ENCODE results near the gene DLAT.

The DLAT gene

DNA sequence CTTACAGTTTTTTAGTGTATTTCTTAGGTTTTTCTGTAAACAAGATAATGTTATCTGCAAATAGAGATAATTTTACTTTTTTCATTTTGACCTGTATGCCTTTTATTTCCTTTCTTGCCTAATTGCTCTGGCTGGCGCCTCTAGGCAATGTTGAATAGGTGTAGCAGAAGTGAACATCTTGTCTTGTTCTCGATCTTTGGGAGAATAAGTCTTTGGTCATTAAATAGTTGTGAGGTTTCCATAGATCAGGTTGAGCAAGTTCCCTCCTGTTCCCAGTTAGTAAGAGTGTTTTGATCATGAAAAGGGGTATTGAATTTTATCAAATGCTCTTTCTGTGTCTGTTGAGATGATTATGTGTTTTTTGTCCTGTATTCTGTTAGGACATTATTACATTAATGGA lies 24.6 kb downstream of the DLAT start:
- no peak overlapping the region for H2AFZ ChIP-seq (ENCODE audit: low read length)
- H3K4me3 ChIP-seq (ENCODE audit: low read length, poor library complexity, severe bottlenecking), result no peak overlapping the region
- no peaks in the 10 kb centered on the region for H3K4me1 ChIP-seq (ENCODE audit: insufficient read depth, low read length, poor library complexity, severe bottlenecking)
- peaks cover 63% of the 10 kb centered on the region for H3K36me3 ChIP-seq (ENCODE audit: insufficient read depth, low read length)
- no peak overlapping the region for H3K9ac ChIP-seq (ENCODE audit: low read depth, low read length, poor library complexity, severe bottlenecking)
- H3F3A ChIP-seq (ENCODE audit: low read depth), result no peaks in the 10 kb centered on the region
- no peaks in the 10 kb centered on the region for H4K20me1 ChIP-seq (ENCODE audit: insufficient read depth, low read length, poor library complexity, severe bottlenecking)
- no peaks in the 10 kb centered on the region for H3K9me3 ChIP-seq (ENCODE audit: insufficient read depth, low read depth, low read length)
- H3K27me3 ChIP-seq (ENCODE audit: insufficient read depth, low read length, poor library complexity, severe bottlenecking), result no peaks in the 10 kb centered on the region
- no peak overlapping the region for H3K4me2 ChIP-seq (ENCODE audit: low read depth, low read length, poor library complexity, severe bottlenecking)
- H3K79me2 ChIP-seq (ENCODE audit: insufficient read depth, low read length), result 0 out of 2 replicates have a peak, but pooled peaks cover 7% of the 10 kb centered on the region
- H3K9me2 ChIP-seq (replicated peaks; ENCODE audit: low read depth, low read length), result no peaks in the 10 kb centered on the region
- TF ChIP-seq EZH2phosphoT487 (IDR thresholded peaks at IDR 0.05; ENCODE audit: borderline replicate concordance), result no peak
- TF ChIP-seq, protein P1, sequence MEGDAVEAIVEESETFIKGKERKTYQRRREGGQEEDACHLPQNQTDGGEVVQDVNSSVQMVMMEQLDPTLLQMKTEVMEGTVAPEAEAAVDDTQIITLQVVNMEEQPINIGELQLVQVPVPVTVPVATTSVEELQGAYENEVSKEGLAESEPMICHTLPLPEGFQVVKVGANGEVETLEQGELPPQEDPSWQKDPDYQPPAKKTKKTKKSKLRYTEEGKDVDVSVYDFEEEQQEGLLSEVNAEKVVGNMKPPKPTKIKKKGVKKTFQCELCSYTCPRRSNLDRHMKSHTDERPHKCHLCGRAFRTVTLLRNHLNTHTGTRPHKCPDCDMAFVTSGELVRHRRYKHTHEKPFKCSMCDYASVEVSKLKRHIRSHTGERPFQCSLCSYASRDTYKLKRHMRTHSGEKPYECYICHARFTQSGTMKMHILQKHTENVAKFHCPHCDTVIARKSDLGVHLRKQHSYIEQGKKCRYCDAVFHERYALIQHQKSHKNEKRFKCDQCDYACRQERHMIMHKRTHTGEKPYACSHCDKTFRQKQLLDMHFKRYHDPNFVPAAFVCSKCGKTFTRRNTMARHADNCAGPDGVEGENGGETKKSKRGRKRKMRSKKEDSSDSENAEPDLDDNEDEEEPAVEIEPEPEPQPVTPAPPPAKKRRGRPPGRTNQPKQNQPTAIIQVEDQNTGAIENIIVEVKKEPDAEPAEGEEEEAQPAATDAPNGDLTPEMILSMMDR (conservative IDR thresholded peaks at IDR 0.05; ENCODE audit: low read length), result no peak

DNA sequence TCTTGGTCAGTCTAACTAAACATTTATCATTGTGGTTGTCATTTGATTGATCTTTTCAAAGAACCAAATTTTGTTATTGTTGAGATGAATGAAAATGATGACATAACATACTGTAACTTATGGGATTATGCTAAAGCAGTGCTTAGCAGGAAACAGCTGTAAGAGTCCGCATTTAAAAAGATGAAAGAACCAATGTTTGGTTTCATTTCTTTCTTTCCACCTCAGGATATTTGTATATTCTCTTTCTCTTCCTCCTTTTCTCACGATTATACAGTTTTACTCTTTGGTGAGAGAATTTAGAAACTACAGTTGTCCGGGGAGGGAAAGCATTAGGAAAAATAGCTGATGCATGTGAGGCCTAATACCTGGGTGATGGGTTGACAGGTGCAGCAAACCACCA lies 25.5 kb downstream of the DLAT start:
- peaks cover 56% of the 10 kb centered on the region for H3K36me3 ChIP-seq (ENCODE audit: insufficient read depth, low read length)
- no peak overlapping the region for H3K4me3 ChIP-seq (ENCODE audit: low read length, poor library complexity, severe bottlenecking)
- no peak overlapping the region for H2AFZ ChIP-seq (ENCODE audit: low read length)
- H3K9ac ChIP-seq (ENCODE audit: low read depth, low read length, poor library complexity, severe bottlenecking), result no peak overlapping the region
- TF ChIP-seq, protein P1 (conservative IDR thresholded peaks at IDR 0.05; ENCODE audit: low read length), result no peak
- no peak for TF ChIP-seq EZH2phosphoT487 (IDR thresholded peaks at IDR 0.05; ENCODE audit: borderline replicate concordance)
- no peak overlapping the region for H3K4me2 ChIP-seq (ENCODE audit: low read depth, low read length, poor library complexity, severe bottlenecking)
- no peaks in the 10 kb centered on the region for H3K9me3 ChIP-seq (ENCODE audit: insufficient read depth, low read depth, low read length)
- no peaks in the 10 kb centered on the region for H3K9me2 ChIP-seq (replicated peaks; ENCODE audit: low read depth, low read length)
- no peaks in the 10 kb centered on the region for H3K27me3 ChIP-seq (ENCODE audit: insufficient read depth, low read length, poor library complexity, severe bottlenecking)
- H4K20me1 ChIP-seq (ENCODE audit: insufficient read depth, low read length, poor library complexity, severe bottlenecking), result no peaks in the 10 kb centered on the region
- H3K4me1 ChIP-seq (ENCODE audit: insufficient read depth, low read length, poor library complexity, severe bottlenecking), result no peaks in the 10 kb centered on the region
- H3F3A ChIP-seq (ENCODE audit: low read depth), result no peaks in the 10 kb centered on the region
- H3K79me2 ChIP-seq (ENCODE audit: insufficient read depth, low read length), result 0 out of 2 replicates have a peak, but pooled peaks cover 7% of the 10 kb centered on the region

DNA sequence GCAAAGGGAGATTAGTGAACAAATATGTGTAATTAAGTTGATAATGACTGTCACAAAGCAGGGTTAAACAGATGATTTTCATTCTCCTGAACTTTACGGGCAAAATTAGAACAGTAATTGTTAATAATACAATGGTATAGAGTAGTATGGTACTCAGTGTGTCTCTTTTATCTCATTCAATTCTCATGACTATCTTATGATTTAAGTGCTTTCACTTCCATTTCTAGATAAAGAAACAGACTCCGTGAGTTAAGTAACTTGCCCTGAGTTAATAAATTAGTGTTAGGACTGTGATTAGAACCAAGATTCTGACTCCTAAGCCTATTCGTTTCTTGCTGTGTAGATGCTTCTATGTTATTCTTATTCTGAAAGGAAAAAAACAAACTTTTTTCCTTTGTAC lies 26.6 kb downstream of the DLAT start:
- H3F3A ChIP-seq (ENCODE audit: low read depth), result no peaks in the 10 kb centered on the region
- no peak overlapping the region for H3K4me3 ChIP-seq (ENCODE audit: low read length, poor library complexity, severe bottlenecking)
- 0 out of 2 replicates have a peak, but pooled peaks cover 7% of the 10 kb centered on the region for H3K79me2 ChIP-seq (ENCODE audit: insufficient read depth, low read length)
- TF ChIP-seq, protein P1 (conservative IDR thresholded peaks at IDR 0.05; ENCODE audit: low read length), result no peak
- no peak for TF ChIP-seq EZH2phosphoT487 (IDR thresholded peaks at IDR 0.05; ENCODE audit: borderline replicate concordance)
- no peaks in the 10 kb centered on the region for H3K4me1 ChIP-seq (ENCODE audit: insufficient read depth, low read length, poor library complexity, severe bottlenecking)
- H3K36me3 ChIP-seq (ENCODE audit: insufficient read depth, low read length), result peaks cover 58% of the 10 kb centered on the region
- no peak overlapping the region for H3K9ac ChIP-seq (ENCODE audit: low read depth, low read length, poor library complexity, severe bottlenecking)
- no peak overlapping the region for H3K4me2 ChIP-seq (ENCODE audit: low read depth, low read length, poor library complexity, severe bottlenecking)
- H3K9me3 ChIP-seq (ENCODE audit: insufficient read depth, low read depth, low read length), result no peaks in the 10 kb centered on the region
- no peaks in the 10 kb centered on the region for H4K20me1 ChIP-seq (ENCODE audit: insufficient read depth, low read length, poor library complexity, severe bottlenecking)
- H3K27me3 ChIP-seq (ENCODE audit: insufficient read depth, low read length, poor library complexity, severe bottlenecking), result no peaks in the 10 kb centered on the region
- no peak overlapping the region for H2AFZ ChIP-seq (ENCODE audit: low read length)
- H3K9me2 ChIP-seq (replicated peaks; ENCODE audit: low read depth, low read length), result no peaks in the 10 kb centered on the region

All from Loucy (cell line).